ENCODE data around the gene GIMAP1. TPM values are rescaled to one million over a fixed set of nuclear protein-coding genes. Genes with fewer than 3 reads are reported as not detected.
"Not testable (repeated sequence)": the region's sequence is repeated elsewhere in the genome, so short reads cannot be mapped to it uniquely, and the experiment has no call there.

Gene GIMAP1
- total RNA-seq, 1 experiment from 2014 or later, result 0.10 TPM

DNA sequence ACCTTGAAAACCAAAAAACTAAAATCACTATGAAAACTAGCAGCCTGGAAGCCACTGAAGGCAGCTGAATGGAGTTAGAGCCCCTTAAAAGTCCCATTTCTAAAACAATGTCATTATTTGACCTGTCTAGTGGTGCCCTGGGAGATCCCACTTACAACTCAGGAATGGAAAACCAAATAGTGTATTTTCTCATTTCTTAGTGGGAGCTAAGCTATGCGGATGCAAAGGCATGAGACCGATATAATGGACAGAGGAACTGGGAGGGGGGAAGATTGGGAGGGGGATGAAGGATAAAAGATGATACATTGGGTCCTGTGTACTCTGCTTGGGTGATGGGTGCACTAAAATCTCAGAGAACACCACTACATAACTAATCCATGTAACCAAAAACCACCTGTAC is 40.7 kb upstream of the GIMAP1 start:
- CTCF ChIA-PET, result no interaction called here
- intact Hi-C loops (cut with micrococcal nuclease), result no loop called here

DNA sequence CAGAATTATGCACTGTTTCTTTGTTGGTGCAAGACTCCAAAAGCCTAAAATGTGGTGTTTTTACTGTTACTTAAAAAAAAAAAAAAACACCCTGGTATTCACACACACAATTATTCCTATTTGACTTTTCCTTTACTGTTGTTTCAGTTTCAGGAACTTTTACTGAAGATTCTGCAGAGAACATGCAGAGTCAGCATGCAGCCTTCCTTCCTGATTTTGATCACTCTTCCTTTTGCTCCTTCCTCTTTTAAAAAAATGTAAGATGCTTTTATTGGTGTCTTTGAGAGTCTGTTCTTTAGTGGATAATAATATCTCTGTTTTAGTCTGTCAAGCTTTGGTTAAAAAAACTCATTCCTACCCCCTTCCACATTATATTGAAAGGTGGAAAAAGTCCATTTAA is 40.1 kb upstream of the GIMAP1 start:
- DNase-seq (ENCODE audit: low read depth, low spot score); H3K4me2 ChIP-seq (ENCODE audit: low read length); H3K36me3 ChIP-seq (ENCODE audit: control insufficient read depth in 1 of 2, insufficient read depth in 2 of 2, low read length in 2 of 2); H2AFZ ChIP-seq (ENCODE audit: low read depth, low read length, poor library complexity, severe bottlenecking); H3K4me3 ChIP-seq (replicated peaks in 1 of 2; ENCODE audit: low read depth in 1 of 2, low read length in 2 of 2); H3K79me2 ChIP-seq (ENCODE audit: insufficient read depth, low read length); CTCF ChIA-PET; H3K9me3 ChIP-seq (ENCODE audit: control insufficient read depth in 1 of 2, insufficient read depth in 1 of 2, low read depth in 1 of 2, low read length in 2 of 2); POLR2A ChIA-PET; H3K4me1 ChIP-seq (ENCODE audit: control insufficient read depth in 1 of 2, insufficient read depth in 2 of 2, low read length in 2 of 2); H3K27ac ChIP-seq (ENCODE audit: low read depth, low read length); intact Hi-C loops (cut with micrococcal nuclease); H3K9me2 ChIP-seq (ENCODE audit: insufficient read depth); H3K9ac ChIP-seq (ENCODE audit: low read length); ATAC-seq; BruUV-seq (replicated peaks); H3K27me3 ChIP-seq (ENCODE audit: insufficient read depth, low read length); RAD21 ChIA-PET (ENCODE audit: low non-redundant PET in 1 of 2, low total read pairs in 2 of 2, uncharacterized antibody in 2 of 2, unreplicated experiment in 2 of 2); H4K20me1 ChIP-seq (ENCODE audit: insufficient read depth): not testable (repeated sequence)

More for the DNA sequence above, 40.7 kb upstream of the GIMAP1 start:
- no TSS peak for BruUV-seq (replicated peaks)
- Histone ChIP-seq H3K4me1 (ENCODE audit: control insufficient read depth in 1 of 2, insufficient read depth in 2 of 2, low read length in 2 of 2) (no peaks in the 10 kb centered on the region), H3K4me3 (replicated peaks in 1 of 2; ENCODE audit: low read depth in 1 of 2, low read length in 2 of 2) (no peak overlapping the region), H3K27me3 (ENCODE audit: insufficient read depth, low read length) (no peaks in the 10 kb centered on the region), H3K79me2 (ENCODE audit: insufficient read depth, low read length) (no peaks in the 10 kb centered on the region), H3K9me3 (ENCODE audit: control insufficient read depth in 1 of 2, insufficient read depth in 1 of 2, low read depth in 1 of 2, low read length in 2 of 2) (no peaks in the 10 kb centered on the region), H3K9me2 (ENCODE audit: insufficient read depth) (no peaks in the 10 kb centered on the region), H4K20me1 (ENCODE audit: insufficient read depth) (no peaks in the 10 kb centered on the region), H3K27ac (ENCODE audit: low read depth, low read length) (no peak overlapping the region), H3K36me3 (ENCODE audit: control insufficient read depth in 1 of 2, insufficient read depth in 2 of 2, low read length in 2 of 2) (no peaks in the 10 kb centered on the region), H3K9ac (ENCODE audit: low read length) (no peak overlapping the region), H2AFZ (ENCODE audit: low read depth, low read length, poor library complexity, severe bottlenecking) (no peak overlapping the region), H3K4me2 (ENCODE audit: low read length) (no peak overlapping the region)
- TF ChIP-seq SP1 (IDR thresholded peaks at IDR 0.05; ENCODE audit: low read depth) (no peak), POLR2AphosphoS5 (IDR thresholded peaks at IDR 0.05; ENCODE audit: low read depth, low read length) (no peak), EZH2phosphoT487 (IDR thresholded peaks at IDR 0.05; ENCODE audit: borderline replicate concordance) (no peak), EZH2 (IDR thresholded peaks at IDR 0.05) (no peak), SRF (IDR thresholded peaks at IDR 0.05; ENCODE audit: low read depth) (no peak), ZNF274 (IDR thresholded peaks at IDR 0.05; ENCODE audit: low read depth, low read length) (no peak), YY1 (IDR thresholded peaks at IDR 0.05; ENCODE audit: extremely low read depth, insufficient replicate concordance, low read depth, low read length) (no peak), CBX3 (IDR thresholded peaks at IDR 0.05; ENCODE audit: low read depth) (no peak), RAD21 (IDR thresholded peaks at IDR 0.05; ENCODE audit: low read depth) (no peak), POLR2A (IDR thresholded peaks at IDR 0.05; ENCODE audit: borderline replicate concordance, extremely low read depth, insufficient read depth, insufficient read length) (no peak), CEBPB (IDR thresholded peaks at IDR 0.05; ENCODE audit: low read depth) (no peak), SIN3A (IDR thresholded peaks at IDR 0.05; ENCODE audit: low read depth) (no peak), EGR1 (IDR thresholded peaks at IDR 0.05; ENCODE audit: low read depth) (no peak), TCF7L2 (IDR thresholded peaks at IDR 0.05; ENCODE audit: borderline replicate concordance, extremely low read depth, insufficient read depth, insufficient read length) (no peak), FOSL1 (IDR thresholded peaks at IDR 0.05; ENCODE audit: low read depth) (no peak)
- TF ChIP-seq, protein P1, sequence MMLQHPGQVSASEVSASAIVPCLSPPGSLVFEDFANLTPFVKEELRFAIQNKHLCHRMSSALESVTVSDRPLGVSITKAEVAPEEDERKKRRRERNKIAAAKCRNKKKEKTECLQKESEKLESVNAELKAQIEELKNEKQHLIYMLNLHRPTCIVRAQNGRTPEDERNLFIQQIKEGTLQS (IDR thresholded peaks at IDR 0.05), result no peak
- TF ChIP-seq, protein P2, sequence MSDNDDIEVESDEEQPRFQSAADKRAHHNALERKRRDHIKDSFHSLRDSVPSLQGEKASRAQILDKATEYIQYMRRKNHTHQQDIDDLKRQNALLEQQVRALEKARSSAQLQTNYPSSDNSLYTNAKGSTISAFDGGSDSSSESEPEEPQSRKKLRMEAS (IDR thresholded peaks at IDR 0.05), result no peak
- TF ChIP-seq, protein P3, sequence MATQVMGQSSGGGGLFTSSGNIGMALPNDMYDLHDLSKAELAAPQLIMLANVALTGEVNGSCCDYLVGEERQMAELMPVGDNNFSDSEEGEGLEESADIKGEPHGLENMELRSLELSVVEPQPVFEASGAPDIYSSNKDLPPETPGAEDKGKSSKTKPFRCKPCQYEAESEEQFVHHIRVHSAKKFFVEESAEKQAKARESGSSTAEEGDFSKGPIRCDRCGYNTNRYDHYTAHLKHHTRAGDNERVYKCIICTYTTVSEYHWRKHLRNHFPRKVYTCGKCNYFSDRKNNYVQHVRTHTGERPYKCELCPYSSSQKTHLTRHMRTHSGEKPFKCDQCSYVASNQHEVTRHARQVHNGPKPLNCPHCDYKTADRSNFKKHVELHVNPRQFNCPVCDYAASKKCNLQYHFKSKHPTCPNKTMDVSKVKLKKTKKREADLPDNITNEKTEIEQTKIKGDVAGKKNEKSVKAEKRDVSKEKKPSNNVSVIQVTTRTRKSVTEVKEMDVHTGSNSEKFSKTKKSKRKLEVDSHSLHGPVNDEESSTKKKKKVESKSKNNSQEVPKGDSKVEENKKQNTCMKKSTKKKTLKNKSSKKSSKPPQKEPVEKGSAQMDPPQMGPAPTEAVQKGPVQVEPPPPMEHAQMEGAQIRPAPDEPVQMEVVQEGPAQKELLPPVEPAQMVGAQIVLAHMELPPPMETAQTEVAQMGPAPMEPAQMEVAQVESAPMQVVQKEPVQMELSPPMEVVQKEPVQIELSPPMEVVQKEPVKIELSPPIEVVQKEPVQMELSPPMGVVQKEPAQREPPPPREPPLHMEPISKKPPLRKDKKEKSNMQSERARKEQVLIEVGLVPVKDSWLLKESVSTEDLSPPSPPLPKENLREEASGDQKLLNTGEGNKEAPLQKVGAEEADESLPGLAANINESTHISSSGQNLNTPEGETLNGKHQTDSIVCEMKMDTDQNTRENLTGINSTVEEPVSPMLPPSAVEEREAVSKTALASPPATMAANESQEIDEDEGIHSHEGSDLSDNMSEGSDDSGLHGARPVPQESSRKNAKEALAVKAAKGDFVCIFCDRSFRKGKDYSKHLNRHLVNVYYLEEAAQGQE (IDR thresholded peaks at IDR 0.05; ENCODE audit: low read depth), result no peak
- ChIA-PET RAD21 (ENCODE audit: low non-redundant PET in 1 of 2, low total read pairs in 2 of 2, uncharacterized antibody in 2 of 2, unreplicated experiment in 2 of 2) (no interaction called here), POLR2A (no interaction called here)
- DNase-seq (ENCODE audit: low read depth, low spot score), result no peak
- no peak for ATAC-seq

Measured in HCT116 (cell line).